OCI-LY3 (cell line): ENCODE measurements around the gene POLR2M.

ENCODE experiments used
- EZH2phosphoT487 ChIP-seq: fragments of 200-600 bp; shearing (Covaris generic); IDR thresholded peaks from 2 replicates; pipeline ENCODE4 v1.6.1; 2018; ENCODE audit warnings: antibody characterized with exemption, mixed run types, low read depth
- TF ChIP-seq, protein P1 (sequence below): fragments of 200-600, 300-600 bp; sonication (generic); IDR thresholded peaks from 2 replicates; pipeline ENCODE4 v1.5.1; 2014; ENCODE audit warnings: antibody characterized with exemption, low read length, low read depth

DNA sequence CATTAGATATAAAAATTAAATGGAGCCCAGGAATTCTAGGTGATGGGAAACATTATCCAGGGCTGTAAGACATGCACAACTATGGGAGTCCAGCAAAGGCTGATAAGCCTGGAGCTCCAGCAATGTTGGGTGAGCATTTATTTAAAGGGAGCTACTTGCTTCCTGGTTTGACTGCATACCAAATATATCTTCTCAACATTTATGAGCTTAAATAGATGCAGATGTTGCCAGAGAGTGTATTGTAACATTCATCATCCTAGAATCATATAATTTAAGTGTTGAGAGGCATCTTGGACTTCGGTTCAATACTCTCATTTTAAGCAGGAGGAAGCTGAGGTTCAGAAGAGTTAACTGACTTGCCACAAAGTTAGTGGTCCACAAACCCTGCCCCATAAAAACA, 12.2 kb upstream of the POLR2M start:
- TF ChIP-seq, protein P1, sequence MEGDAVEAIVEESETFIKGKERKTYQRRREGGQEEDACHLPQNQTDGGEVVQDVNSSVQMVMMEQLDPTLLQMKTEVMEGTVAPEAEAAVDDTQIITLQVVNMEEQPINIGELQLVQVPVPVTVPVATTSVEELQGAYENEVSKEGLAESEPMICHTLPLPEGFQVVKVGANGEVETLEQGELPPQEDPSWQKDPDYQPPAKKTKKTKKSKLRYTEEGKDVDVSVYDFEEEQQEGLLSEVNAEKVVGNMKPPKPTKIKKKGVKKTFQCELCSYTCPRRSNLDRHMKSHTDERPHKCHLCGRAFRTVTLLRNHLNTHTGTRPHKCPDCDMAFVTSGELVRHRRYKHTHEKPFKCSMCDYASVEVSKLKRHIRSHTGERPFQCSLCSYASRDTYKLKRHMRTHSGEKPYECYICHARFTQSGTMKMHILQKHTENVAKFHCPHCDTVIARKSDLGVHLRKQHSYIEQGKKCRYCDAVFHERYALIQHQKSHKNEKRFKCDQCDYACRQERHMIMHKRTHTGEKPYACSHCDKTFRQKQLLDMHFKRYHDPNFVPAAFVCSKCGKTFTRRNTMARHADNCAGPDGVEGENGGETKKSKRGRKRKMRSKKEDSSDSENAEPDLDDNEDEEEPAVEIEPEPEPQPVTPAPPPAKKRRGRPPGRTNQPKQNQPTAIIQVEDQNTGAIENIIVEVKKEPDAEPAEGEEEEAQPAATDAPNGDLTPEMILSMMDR, result no peak
- no peak for TF ChIP-seq EZH2phosphoT487
